GM19035 (cell line): ENCODE measurements around the gene PDE1C.

Experiments used
- ATAC-seq: cut with Tn5 transposase; IDR thresholded peaks from one replicate; pipeline ENCODE4 v1.9.1; 2021; ENCODE audit not compliant: unreplicated experiment

PDE1C gene

DNA sequence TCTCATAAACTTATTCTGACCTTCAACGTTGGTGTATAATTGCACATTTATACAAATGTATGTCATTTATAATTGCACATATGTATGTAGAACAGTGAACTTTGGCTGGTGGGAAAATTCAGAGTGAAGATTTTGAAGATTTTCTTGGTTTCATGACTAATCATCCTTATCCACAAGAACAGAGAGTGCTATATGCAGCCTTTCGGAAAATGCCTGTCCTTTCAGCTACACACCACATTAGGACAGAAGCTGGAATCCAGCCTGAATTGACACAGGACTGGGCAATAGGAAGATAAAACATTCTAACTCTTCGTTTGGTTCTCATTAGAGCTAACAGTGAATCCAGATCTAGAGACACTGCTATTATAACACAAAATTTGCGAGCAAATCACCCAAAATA, 166.2 kb downstream of the PDE1C start:
- ATAC-seq, result no peak

DNA sequence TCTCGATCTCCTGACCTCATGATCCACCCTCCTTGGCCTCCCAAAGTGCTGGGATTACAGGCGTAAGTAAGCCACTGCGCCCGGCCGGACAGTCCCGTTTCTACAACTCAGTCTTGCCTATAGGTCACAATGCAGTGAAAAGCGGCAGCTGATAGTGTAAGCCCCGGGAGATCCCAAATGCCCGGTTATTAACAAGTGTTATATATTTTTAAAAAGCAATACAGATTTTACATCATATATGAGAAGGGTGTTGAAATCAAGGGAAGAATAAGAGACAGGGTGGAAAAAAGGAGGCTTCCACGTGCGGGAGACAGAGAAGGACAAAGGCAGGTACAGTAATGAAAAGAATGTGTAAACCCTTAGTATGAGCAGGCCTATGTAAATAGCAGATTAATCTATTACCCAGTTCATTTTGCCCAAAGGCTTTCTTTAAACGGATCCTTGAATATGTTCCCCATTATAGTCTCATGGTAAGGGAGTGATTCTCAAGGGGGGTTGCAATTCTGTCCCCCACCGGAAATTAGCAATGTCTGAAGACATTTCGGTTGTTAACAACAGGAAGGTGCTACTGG, 170.8 kb downstream of the PDE1C start:
- no peak for ATAC-seq

GRCh38 chr7:31896925-31897324, 173.3 kb downstream of the PDE1C start:
- no peak for ATAC-seq

DNA sequence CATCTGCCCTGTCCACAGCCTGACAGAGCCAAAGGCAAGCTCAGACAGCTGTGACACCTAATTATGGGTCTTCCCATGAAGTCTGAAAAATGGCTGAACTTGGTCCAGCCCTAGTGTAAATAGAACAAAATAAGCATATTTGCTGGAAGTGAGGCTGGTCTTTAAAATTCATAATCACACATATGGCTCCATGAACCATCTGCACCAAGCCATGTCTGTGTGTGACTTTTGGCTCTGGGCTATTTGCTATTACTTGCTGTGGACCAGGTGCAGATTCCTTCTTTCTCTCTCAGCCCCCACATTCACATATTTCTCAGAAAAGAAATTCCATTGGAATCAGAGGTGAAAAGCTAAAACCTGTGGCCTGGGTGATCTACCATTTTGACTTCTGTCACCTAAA, 175.9 kb downstream of the PDE1C start:
- ATAC-seq, result no peak

GRCh38 chr7:31893365-31893764, 176.8 kb downstream of the PDE1C start:
- ATAC-seq, result no peak

DNA sequence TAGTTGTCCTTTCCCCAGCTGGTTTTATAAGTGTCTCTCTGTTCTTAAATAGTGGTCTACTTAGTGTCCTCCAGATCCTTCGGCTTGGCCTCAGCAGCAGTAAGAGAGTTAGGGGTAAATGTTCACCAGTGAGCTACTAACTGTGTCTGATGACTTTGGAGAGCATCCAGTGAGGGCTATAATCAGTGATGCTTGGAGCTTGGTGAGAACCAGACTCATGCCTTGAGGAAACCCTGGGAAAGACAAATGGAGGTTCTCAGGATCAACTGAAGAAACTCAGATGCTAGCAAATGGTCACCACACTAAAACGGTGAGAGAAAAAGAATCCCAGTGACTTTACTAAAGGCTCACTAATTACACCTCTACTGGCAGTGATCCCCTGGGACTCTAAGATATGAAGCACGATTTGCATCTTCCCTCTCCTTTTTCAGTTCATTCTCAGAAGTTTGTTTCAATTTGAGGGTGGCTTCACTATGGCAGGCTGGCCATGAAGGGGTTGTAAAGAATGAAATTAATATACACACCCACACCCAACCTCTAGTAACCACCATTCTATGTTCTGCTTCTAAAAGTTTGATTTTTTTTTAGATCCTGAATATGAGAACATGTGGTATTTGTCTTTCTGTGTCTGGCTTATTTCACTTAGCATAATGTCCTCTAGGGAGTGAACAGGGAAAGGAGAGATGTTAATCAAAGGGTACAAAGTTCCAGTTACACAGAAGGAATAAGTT, 177.9 kb downstream of the PDE1C start:
- ATAC-seq, result peak; percentile 94

- no peak for ATAC-seq
Observed at GRCh38 chr7:31890766-31891165, 179.4 kb downstream of the PDE1C start.

DNA sequence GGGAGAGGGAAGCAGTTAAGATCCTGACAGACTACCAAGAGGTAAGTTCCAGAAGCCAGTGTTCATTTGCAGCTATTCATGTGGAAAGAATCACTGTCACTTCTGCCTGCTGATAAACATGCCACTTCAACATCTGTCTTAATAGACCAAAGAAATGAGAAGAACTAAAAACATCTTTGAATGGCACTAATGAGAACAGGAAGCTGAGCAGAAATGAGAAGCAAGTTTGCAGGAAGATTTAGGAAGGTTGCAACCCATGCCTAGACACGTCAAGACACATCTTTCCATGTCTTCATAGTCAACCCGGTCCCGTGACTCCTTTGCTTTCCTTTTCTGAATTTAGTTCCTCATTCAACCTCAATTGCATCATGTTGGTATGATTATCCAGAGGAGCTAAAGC, 180.0 kb downstream of the PDE1C start:
- ATAC-seq, result no peak

- no peak for ATAC-seq
Observed at GRCh38 chr7:31887006-31887405, 183.2 kb downstream of the PDE1C start.

GRCh38 chr7:31885171-31885570, 185.0 kb downstream of the PDE1C start:
- no peak for ATAC-seq

DNA sequence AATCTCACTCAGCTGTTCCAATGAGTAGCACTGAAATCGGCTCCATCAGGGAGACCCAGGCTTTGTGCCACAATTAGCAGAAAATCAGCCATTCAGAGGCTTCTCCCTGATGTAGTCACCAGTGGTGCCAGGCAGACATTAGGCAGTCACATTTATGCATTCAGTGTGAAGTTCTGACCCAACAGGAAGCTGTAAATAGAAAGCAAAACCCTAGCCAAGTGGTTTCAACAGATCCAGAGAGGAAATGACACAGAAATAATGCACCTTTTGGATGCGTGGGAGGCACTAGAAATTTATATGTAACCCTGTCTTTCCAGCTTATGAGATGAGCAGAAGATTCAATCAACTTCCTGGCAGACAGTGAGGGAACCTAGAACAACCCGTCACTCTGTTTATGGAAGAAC, 186.4 kb downstream of the PDE1C start:
- peak; percentile 89 for ATAC-seq

GRCh38 chr7:31882187-31882586, 188.0 kb downstream of the PDE1C start:
- no peak for ATAC-seq

DNA sequence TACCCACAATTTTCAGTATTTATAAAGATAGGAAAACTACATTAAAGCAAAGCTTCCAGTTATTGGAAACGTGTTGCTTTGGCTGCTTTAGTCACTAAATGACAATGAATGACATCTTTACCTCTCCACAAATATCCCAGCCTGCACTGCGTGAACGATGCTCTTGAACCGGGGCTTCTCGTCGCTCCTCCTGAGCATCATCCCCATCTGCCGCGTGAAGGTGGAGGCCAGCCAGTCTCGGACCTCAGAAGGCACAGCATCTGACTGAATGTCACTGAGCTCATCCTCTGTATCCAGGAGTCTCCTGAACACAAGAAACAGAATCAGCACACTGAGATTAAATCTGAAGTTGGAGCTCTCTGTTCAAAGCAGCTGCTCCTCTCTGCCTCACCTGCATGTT, 191.3 kb downstream of the PDE1C start:
- no peak for ATAC-seq

DNA sequence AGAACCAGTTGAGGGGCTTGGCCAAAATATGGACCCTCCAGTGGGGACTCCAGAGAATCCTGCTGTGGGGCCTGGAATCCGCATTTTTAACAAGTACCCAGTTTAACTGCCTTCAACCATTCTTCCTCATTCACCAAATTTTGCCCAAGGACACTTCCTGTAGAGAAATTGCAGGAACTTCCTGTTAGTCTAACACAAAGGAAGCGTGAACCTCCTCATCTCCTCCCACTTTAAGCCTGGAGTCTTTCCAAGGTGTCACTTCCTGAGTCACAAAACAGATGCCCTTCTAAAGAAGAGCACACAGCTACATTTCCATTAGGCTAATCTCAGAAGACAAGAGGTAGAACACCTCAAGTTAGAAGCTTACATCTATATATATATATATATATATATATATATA, 194.8 kb downstream of the PDE1C start:
- ATAC-seq, result no peak

DNA sequence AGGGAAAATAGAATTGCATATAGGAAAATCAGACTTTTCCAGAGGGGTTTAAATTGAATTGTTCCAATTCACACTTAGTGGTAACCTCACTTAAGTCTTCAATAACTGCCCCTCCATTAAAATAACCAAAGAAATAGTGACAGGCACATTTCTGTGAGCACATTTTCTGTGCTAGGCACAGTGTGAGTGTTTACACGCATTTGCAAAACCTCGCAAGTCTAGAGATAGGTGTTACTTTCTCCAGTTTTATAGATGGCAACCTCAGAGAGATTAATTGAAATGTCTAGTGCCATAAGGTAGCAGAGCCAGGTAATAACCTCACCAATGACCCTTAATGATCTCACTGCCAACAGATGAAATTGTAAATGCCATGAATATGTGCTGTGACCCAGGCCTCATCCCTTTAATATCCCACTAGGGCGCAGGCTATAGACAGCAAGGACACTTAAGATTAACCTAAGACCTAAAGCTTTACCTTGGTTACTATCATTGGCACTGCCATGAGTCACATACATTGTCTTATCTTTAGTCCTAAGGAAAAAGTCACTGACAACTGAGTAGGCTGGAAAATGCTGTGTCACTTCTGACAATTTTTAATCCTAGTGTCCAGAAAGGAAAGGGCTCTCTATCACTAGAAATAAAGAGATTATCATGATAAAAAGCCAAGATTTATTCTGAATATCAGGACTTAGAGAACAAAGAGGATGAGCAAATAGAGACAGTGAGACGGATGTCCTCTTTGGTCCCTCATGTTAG, 195.4 kb downstream of the PDE1C start:
- ATAC-seq, result no peak

DNA sequence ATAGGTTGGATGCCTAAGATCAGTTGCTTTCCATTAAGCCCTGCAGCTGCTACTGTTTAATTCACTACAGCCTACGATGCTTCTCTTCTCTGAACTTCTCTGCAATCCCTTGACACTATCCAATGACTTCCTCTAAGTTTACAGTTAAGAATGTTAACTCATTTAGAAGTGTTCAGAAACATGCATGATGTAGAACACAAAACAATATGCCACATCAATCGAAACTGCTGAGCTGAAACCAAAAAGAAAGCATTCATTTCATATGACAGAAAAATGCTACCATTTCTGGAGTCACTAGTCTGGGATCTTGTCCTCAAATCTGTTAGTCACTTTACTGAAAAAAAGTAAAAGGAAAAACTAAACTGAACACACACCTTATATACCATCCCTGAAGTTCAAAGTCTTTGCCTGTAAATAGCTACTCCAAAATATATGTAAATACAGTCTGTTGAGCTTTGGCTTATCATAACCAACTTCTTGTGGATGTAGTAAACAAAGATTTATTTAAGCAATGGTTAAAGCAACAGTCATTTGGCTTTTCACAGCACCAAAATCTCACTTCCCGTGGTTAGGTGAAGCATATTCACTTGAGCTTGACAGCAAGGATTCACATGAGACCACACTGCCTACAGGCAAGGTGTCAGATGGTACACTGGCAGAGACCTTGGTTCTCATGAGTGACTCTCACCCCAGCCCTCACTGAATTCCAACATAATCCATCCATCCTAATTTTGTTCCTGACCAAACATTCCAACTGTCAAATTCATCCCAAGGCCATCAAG, 196.2 kb downstream of the PDE1C start:
- peak; percentile 82 for ATAC-seq

- ATAC-seq, result no peak
Observed at GRCh38 chr7:31872545-31873370, 197.4 kb downstream of the PDE1C start.

DNA sequence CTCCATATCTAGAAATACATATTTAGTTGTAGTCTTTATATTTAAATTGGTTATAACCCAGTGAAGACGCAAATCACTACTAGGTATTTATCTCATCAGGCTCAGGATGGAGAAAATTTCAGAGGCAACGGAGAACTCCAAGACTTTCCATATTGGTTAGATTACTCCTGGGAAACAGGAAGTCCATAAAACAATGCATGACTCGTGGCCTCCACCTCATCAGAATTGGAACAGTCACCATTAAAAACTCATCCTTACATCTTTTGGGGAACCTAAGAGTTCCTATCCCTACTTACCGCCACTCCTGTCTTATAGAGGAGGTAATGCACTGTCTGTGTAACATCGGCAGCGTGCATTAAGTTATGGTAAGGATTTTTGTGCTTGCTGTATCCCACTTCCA, 205.6 kb downstream of the PDE1C start:
- no peak for ATAC-seq

- no peak for ATAC-seq
Observed at GRCh38 chr7:31860925-31861324, 209.3 kb downstream of the PDE1C start.

GRCh38 chr7:31858055-31858454, 212.2 kb downstream of the PDE1C start:
- ATAC-seq, result no peak

- no peak for ATAC-seq
Observed at GRCh38 chr7:31857172-31857571, 213.0 kb downstream of the PDE1C start.
